HCT116 (cell line): ENCODE measurements around the gene CPN2. TPM values are rescaled to one million over a fixed set of nuclear protein-coding genes. Genes with fewer than 3 reads are reported as not detected.

Source experiments
- ATAC-seq: fragments of 200-7000 bp; cut with Tn5 transposase; 2 replicates; pipeline ENCODE4 v1.9.1; 2020; ENCODE audit warnings: mild to moderate bottlenecking, moderate library complexity
- BruUV-seq: library from RNA; stranded (reverse); fragments of 400-500 nt; replicated peaks from 2 replicates; lab custom pipeline; 2021; lab: Mats Ljungman, UMichigan
- CTCF ChIA-PET: fragments of 300-600 bp; sonication (Branson Sonifier 250); formaldehyde crosslinking; loops from one replicate; lab custom pipeline; 2021; ENCODE audit warnings: antibody characterized with exemption; lab: Charles Lee
- POLR2A ChIA-PET: fragments of 300-600, 350-600 bp; sonication (Branson Sonifier 250); formaldehyde crosslinking; loops from one replicate; lab custom pipeline; 2021; ENCODE audit warnings: antibody characterized with exemption; lab: Charles Lee
- RAD21 ChIA-PET, 2 experiments: fragments of 300-600 bp; sonication (Branson Sonifier 250); formaldehyde crosslinking; loops; one replicate each; lab custom pipeline; 2023; ENCODE audit warnings: low total read pairs in 2 of 2; ENCODE audit not compliant: uncharacterized antibody in 2 of 2, unreplicated experiment in 2 of 2, low non-redundant PET in 1 of 2; lab: Charles Lee
- DNase-seq: peaks from one replicate; pipeline ENCODE4 v3.0.0-alpha.2; 2010; ENCODE audit warnings: low read depth, low spot score
- H2AFZ ChIP-seq: fragments of 200-600 bp; shearing (Covaris generic), sonication (generic); 2 replicates; pipeline ENCODE4 v1.6.1; 2017; ENCODE audit warnings: low read depth, mixed run types, mixed read lengths, antibody characterized with exemption, low read length; ENCODE audit not compliant: poor library complexity, severe bottlenecking
- H3K27ac ChIP-seq: 2 replicates; pipeline ENCODE4 v1.5.1; 2012; ENCODE audit warnings: low read depth, low read length
- H3K27me3 ChIP-seq: fragments of 200-600 bp; sonication (generic); 2 replicates; pipeline ENCODE4 v1.6.1; 2016; ENCODE audit warnings: mixed run types, low read length, mixed read lengths; ENCODE audit not compliant: insufficient read depth
- H3K36me3 ChIP-seq, 2 experiments: fragments of 200-500 bp in 1 of 2; fragments of 200-600 bp in 1 of 2; sonication (Bioruptor generic) in 1 of 2; sonication (generic) in 1 of 2; 2 replicates each; pipeline versions ENCODE4 v1.5.1 to v1.6.1; 2014 to 2016; ENCODE audit warnings: low read length in 2 of 2, inconsistent platforms in 1 of 2, mixed read lengths in 1 of 2, mixed run types in 1 of 2; ENCODE audit not compliant: insufficient read depth in 2 of 2, control insufficient read depth in 1 of 2
- H3K4me1 ChIP-seq, 2 experiments: fragments of 200-600 bp in 1 of 2; sonication (generic) in 1 of 2; 2 replicates each; pipeline versions ENCODE4 v1.5.1 to v1.6.1; 2012 to 2017; ENCODE audit warnings: low read length in 2 of 2, inconsistent platforms in 1 of 2, mild to moderate bottlenecking in 1 of 2, mixed read lengths in 1 of 2, mixed run types in 1 of 2, moderate library complexity in 1 of 2; ENCODE audit not compliant: insufficient read depth in 2 of 2, control insufficient read depth in 1 of 2
- H3K4me2 ChIP-seq: fragments of 200-600 bp; sonication (generic); 2 replicates; pipeline ENCODE4 v1.6.1; 2017; ENCODE audit warnings: mixed run types, low read length, mixed read lengths
- H3K4me3 ChIP-seq, 2 experiments: fragments of 200-600 bp in 1 of 2; sonication (generic) in 1 of 2; replicated peaks in 1 of 2; 2 replicates each; pipeline ENCODE4 v1.5.1; 2011 to 2016; ENCODE audit warnings: low read length in 2 of 2, control low read depth in 1 of 2, low read depth in 1 of 2, mild to moderate bottlenecking in 1 of 2, mixed read lengths in 1 of 2, mixed run types in 1 of 2
- H3K79me2 ChIP-seq: fragments of 200-600 bp; sonication (generic); 2 replicates; pipeline ENCODE4 v1.6.1; 2017; ENCODE audit warnings: mild to moderate bottlenecking, mixed run types, low read length, moderate library complexity, mixed read lengths; ENCODE audit not compliant: insufficient read depth
- H3K9ac ChIP-seq: fragments of 200-600 bp; sonication (generic); 2 replicates; pipeline ENCODE4 v1.6.1; 2016; ENCODE audit warnings: low read length, mixed read lengths
- H3K9me2 ChIP-seq: fragments of 200-600 bp; sonication (generic), shearing (Covaris generic); 2 replicates; pipeline ENCODE4 v1.6.1; 2017; ENCODE audit warnings: mixed run types, mild to moderate bottlenecking, moderate library complexity; ENCODE audit not compliant: insufficient read depth
- H3K9me3 ChIP-seq, 2 experiments: fragments of 200-500 bp in 1 of 2; fragments of 200-600 bp in 1 of 2; sonication (Bioruptor generic) in 1 of 2; sonication (generic) in 1 of 2; 2 replicates each; pipeline ENCODE4 v1.6.1; 2014 to 2017; ENCODE audit warnings: low read length in 2 of 2, mixed read lengths in 2 of 2, inconsistent platforms in 1 of 2, low read depth in 1 of 2, mild to moderate bottlenecking in 1 of 2, mixed run types in 1 of 2, moderate library complexity in 1 of 2; ENCODE audit not compliant: control insufficient read depth in 1 of 2, insufficient read depth in 1 of 2
- H4K20me1 ChIP-seq: fragments of 200-600 bp; sonication (generic), shearing (Covaris generic); 2 replicates; pipeline ENCODE4 v1.6.1; 2017; ENCODE audit warnings: mixed run types, mild to moderate bottlenecking, moderate library complexity; ENCODE audit not compliant: insufficient read depth
- CBX3 ChIP-seq: IDR thresholded peaks from 2 replicates; pipeline ENCODE4 v1.6.1; 2012; ENCODE audit warnings: low read depth
- ELF1 ChIP-seq: IDR thresholded peaks from 2 replicates; pipeline ENCODE4 v1.6.1; 2012; ENCODE audit warnings: low read depth, borderline replicate concordance
- EZH2 ChIP-seq: fragments of 200-600 bp; sonication (generic); IDR thresholded peaks from 2 replicates; pipeline ENCODE4 v1.6.1; 2017; ENCODE audit warnings: antibody characterized with exemption, mixed run types
- EZH2phosphoT487 ChIP-seq: fragments of 200-600 bp; IDR thresholded peaks from 2 replicates; pipeline ENCODE4 v1.6.1; 2018; ENCODE audit warnings: antibody characterized with exemption, borderline replicate concordance
- JUND ChIP-seq: IDR thresholded peaks from 2 replicates; pipeline ENCODE4 v1.6.1; 2012
- POLR2A ChIP-seq: IDR thresholded peaks from 2 replicates; pipeline ENCODE4 v1.7.0; 2011; ENCODE audit warnings: borderline replicate concordance; ENCODE audit not compliant: insufficient read depth, insufficient read length; ENCODE audit errors: extremely low read depth
- TCF7L2 ChIP-seq: IDR thresholded peaks from 2 replicates; pipeline ENCODE4 v1.7.0; 2011; ENCODE audit warnings: borderline replicate concordance, inconsistent platforms; ENCODE audit not compliant: insufficient read depth, insufficient read length; ENCODE audit errors: extremely low read depth
- intact Hi-C: fragments of 100-400 bp; cut with micrococcal nuclease; formaldehyde crosslinking; loops from 2 replicates; pipeline ENCODE4 v1.10.0; 2022
- total RNA-seq: library from RNA; stranded (reverse); gene quantifications from one replicate; pipeline ENCODE4 v1.2.1, GENCODE V29; 2021; ENCODE audit not compliant: unreplicated experiment
- TF ChIP-seq, protein P1 (sequence below): IDR thresholded peaks from 2 replicates; pipeline ENCODE4 v1.6.1; 2011; ENCODE audit warnings: mild to moderate bottlenecking, low read length, moderate library complexity; ENCODE audit not compliant: insufficient replicate concordance; ENCODE audit errors: extremely low read depth
- TF ChIP-seq, protein P2 (sequence below), 3 experiments: fragments of 200-600 bp in 1 of 3; sonication (generic) in 1 of 3; IDR thresholded peaks in 2 of 3; conservative IDR thresholded peaks in 1 of 3; 2 replicates each; pipeline ENCODE4 v1.5.1; 2012 to 2017; ENCODE audit warnings: low read depth in 2 of 3, low read length in 2 of 3, antibody characterized with exemption in 1 of 3, borderline replicate concordance in 1 of 3, control low read depth in 1 of 3, mild to moderate bottlenecking in 1 of 3, mixed read lengths in 1 of 3, mixed run types in 1 of 3, moderate library complexity in 1 of 3; ENCODE audit not compliant: insufficient read depth in 1 of 3

The CPN2 gene
- total RNA-seq, 1 experiment from 2014 or later: not detected

- TF ChIP-seq, protein P1, sequence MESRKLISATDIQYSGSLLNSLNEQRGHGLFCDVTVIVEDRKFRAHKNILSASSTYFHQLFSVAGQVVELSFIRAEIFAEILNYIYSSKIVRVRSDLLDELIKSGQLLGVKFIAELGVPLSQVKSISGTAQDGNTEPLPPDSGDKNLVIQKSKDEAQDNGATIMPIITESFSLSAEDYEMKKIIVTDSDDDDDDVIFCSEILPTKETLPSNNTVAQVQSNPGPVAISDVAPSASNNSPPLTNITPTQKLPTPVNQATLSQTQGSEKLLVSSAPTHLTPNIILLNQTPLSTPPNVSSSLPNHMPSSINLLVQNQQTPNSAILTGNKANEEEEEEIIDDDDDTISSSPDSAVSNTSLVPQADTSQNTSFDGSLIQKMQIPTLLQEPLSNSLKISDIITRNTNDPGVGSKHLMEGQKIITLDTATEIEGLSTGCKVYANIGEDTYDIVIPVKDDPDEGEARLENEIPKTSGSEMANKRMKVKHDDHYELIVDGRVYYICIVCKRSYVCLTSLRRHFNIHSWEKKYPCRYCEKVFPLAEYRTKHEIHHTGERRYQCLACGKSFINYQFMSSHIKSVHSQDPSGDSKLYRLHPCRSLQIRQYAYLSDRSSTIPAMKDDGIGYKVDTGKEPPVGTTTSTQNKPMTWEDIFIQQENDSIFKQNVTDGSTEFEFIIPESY: no peak
Observed at GRCh38 chr3:194389269-194389668, 38.1 kb upstream of the CPN2 start (continued).

DNA sequence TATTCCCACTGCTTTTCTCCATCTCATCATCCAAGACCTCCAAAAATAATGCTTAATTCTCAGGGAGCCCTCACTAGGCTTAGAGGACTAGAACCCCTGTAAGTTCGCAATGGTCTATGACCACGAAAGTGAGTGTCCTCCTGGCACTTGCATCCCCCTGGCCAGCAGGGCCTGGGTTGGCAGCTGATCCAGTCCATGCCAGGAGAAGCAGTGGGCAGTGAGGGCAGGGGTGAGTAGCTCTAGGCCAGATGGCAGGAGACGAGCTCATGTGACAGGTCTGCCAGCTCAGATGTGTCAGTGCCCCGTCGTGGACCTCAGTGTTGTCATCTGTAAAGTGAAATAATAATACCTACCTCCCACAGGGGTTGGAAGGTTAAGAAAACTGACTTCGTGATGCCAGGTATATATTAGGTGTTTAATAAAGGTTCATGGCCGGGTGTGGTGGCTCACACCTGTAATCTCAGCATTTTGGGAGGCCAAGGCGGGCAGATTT, 36.8 kb upstream of the CPN2 start:
- Histone ChIP-seq H4K20me1 (no peaks in the 10 kb centered on the region), H3K27me3 (no peaks in the 10 kb centered on the region), H2AFZ (no peak overlapping the region), H3K4me2 (no peak overlapping the region), H3K27ac (no peak overlapping the region), H3K9ac (no peak overlapping the region), H3K4me1 (no peaks in the 10 kb centered on the region), H3K9me2 (no peaks in the 10 kb centered on the region), H3K9me3 (peaks cover 0 to 6% of the 10 kb centered on the region in 2 experiments; a peak in 2 of 4 replicates), H3K4me3 (no peak overlapping the region), H3K36me3 (no peaks in the 10 kb centered on the region), H3K79me2 (no peaks in the 10 kb centered on the region)
- ATAC-seq (no peak), DNase-seq (no peak)
- ChIA-PET RAD21 (no interaction called here), CTCF (no interaction called here), POLR2A (no interaction called here)
- TF ChIP-seq TCF7L2: no peak
- TF ChIP-seq EZH2phosphoT487: no peak
- TF ChIP-seq EZH2: no peak
- TF ChIP-seq, protein P1: no peak
- no peak for TF ChIP-seq JUND
- TF ChIP-seq, protein P2, sequence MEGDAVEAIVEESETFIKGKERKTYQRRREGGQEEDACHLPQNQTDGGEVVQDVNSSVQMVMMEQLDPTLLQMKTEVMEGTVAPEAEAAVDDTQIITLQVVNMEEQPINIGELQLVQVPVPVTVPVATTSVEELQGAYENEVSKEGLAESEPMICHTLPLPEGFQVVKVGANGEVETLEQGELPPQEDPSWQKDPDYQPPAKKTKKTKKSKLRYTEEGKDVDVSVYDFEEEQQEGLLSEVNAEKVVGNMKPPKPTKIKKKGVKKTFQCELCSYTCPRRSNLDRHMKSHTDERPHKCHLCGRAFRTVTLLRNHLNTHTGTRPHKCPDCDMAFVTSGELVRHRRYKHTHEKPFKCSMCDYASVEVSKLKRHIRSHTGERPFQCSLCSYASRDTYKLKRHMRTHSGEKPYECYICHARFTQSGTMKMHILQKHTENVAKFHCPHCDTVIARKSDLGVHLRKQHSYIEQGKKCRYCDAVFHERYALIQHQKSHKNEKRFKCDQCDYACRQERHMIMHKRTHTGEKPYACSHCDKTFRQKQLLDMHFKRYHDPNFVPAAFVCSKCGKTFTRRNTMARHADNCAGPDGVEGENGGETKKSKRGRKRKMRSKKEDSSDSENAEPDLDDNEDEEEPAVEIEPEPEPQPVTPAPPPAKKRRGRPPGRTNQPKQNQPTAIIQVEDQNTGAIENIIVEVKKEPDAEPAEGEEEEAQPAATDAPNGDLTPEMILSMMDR (IDR thresholded peaks at IDR 0.05 in 2 of 3, conservative IDR thresholded peaks at IDR 0.05 in 1 of 3; ENCODE audit: borderline replicate concordance in 1 of 3, insufficient read depth in 1 of 3, low read depth in 2 of 3, low read length in 2 of 3): no peak
- TF ChIP-seq ELF1: no peak
- TF ChIP-seq POLR2A: no peak
- TF ChIP-seq CBX3: no peak
- intact Hi-C loops: no loop called here
- BruUV-seq: no TSS peak
